DMS153 treated with DMSO at 0.1 percent for 48 hours (cell line): Measurements from ENCODE around the gene FSCN2.
"Not testable (repeated sequence)": the region's sequence is repeated elsewhere in the genome, so short reads cannot be mapped to it uniquely, and the experiment has no call there.

ENCODE experiments used
- DNase-seq: peaks from one replicate; lab custom pipeline; 2025; ENCODE audit not compliant: unreplicated experiment; lab: John Stamatoyannopoulos, UW

Gene FSCN2

GRCh38 chr17:81573794-81574642, 45.8 kb downstream of the FSCN2 start:
- DNase-seq, result no peak

GRCh38 chr17:81574643-81574956, 46.4 kb downstream of the FSCN2 start:
- no peak for DNase-seq

GRCh38 chr17:81575836-81576235, 47.7 kb downstream of the FSCN2 start:
- no peak for DNase-seq

- DNase-seq, result no peak
These were observed 48.6 kb downstream of the FSCN2 start for GRCh38 chr17:81576621-81577277.

GRCh38 chr17:81577278-81578000, 49.3 kb downstream of the FSCN2 start:
- DNase-seq, result no peak

- no peak for DNase-seq
These were observed 49.9 kb downstream of the FSCN2 start for GRCh38 chr17:81578038-81578441.

- no peak for DNase-seq
These were observed 50.5 kb downstream of the FSCN2 start for GRCh38 chr17:81578561-81579225.

GRCh38 chr17:81579298-81579697, 51.1 kb downstream of the FSCN2 start:
- DNase-seq, result no peak

- DNase-seq, result no peak
These were observed 51.7 kb downstream of the FSCN2 start for GRCh38 chr17:81579821-81580321.

GRCh38 chr17:81580481-81580880, 52.3 kb downstream of the FSCN2 start:
- no peak for DNase-seq

GRCh38 chr17:81581758-81582157, 53.6 kb downstream of the FSCN2 start:
- no peak for DNase-seq

- DNase-seq, result no peak
These were observed 54.2 kb downstream of the FSCN2 start for GRCh38 chr17:81582341-81582740.

GRCh38 chr17:81582749-81583148, 54.6 kb downstream of the FSCN2 start:
- no peak for DNase-seq

GRCh38 chr17:81583589-81584342, 55.6 kb downstream of the FSCN2 start:
- DNase-seq, result no peak

GRCh38 chr17:81584771-81585170, 56.6 kb downstream of the FSCN2 start:
- DNase-seq, result not testable (repeated sequence)

GRCh38 chr17:81586096-81586495, 57.9 kb downstream of the FSCN2 start:
- DNase-seq, result no peak
